Measurements from ENCODE around the gene PPP4R4.
"Not testable (repeated sequence)": the region's sequence is repeated elsewhere in the genome, so short reads cannot be mapped to it uniquely, and the experiment has no call there.

Gene PPP4R4

DNA sequence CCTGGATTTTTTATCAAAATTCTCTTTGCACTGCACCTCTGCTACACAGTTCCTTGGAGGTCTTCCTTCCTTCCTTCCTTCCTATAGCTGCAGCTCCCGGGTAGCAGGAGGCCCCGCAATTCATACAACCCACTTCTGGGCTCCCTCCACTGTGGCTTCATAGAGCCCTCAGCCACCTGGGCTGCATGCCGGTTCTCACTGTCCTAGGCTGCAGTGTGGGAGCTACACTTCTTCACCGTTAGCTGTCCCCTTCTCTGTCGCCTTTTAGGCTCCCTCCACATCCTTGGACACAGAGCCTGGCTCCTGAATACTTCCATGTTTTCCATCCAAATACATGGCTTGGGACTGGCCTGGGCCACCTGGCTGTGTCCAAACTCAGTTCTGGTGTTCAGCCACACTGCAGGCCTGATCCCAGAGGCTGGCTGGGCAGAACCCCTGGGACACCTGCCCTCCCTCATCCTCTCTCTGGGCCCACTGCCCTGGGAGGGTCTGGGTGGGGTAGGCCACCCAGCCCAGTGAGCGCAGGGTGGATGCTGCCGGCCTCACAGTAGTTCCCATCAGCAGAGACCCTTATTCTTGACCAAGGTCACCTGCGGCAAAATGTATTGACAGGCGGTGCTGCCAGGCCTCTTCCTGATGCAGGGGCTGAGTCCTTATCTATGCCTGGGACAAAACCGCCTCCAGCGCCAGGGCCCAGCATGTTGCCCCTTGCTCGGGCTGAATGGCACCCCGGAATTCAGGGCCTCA lies 117.2 kb downstream of the PPP4R4 start:
- no peak for TF ChIP-seq CTCF (IDR thresholded peaks at IDR 0.05; ENCODE audit: low read depth, low read length)
- DNase-seq (ENCODE audit: low read depth, low spot score) = no peak
- H3K4me3 ChIP-seq (ENCODE audit: low read depth, low read length) = no peak overlapping the region
- in situ Hi-C loops (cut with HindIII; ENCODE audit: low sequenced_read_pairs) = no loop called here

DNA sequence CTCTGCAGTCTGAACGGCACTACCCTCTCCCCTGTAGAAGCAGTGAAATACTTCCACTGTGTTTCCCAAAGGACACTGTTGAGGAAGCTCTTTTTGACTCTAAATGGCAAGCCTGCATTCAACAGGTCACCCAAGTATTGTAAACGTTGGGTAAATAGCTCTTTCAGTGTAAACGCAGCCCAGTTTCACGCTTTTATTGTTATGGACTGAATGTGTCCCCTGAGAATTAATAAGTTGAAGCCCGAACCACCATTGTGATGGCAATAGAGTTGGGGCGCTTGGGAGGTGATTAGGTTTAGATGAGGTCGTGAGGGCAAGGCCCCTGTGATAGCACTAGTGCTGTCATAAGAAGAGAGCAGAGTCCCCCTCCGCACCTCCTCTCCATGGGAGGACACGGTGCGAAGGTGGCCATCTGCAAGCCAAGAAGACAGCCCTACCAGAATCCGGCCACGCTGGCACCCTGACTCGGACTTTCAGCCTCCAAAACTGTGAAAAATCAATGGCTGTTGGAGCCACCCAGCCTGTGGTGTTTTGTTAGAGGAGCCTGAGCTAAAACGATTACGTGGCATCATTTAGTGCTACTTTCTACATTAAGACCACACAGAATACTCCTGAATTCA lies 117.9 kb downstream of the PPP4R4 start:
- no peak overlapping the region for H3K4me3 ChIP-seq (ENCODE audit: low read depth, low read length)
- no peak for DNase-seq (ENCODE audit: low read depth, low spot score)
- in situ Hi-C loops (cut with HindIII; ENCODE audit: low sequenced_read_pairs) = no loop called here
- TF ChIP-seq CTCF (IDR thresholded peaks at IDR 0.05; ENCODE audit: low read depth, low read length) = no peak

- in situ Hi-C loops (cut with HindIII; ENCODE audit: low sequenced_read_pairs) = no loop called here
- H3K4me3 ChIP-seq (ENCODE audit: low read depth, low read length) = no peak overlapping the region
- no peak for TF ChIP-seq CTCF (IDR thresholded peaks at IDR 0.05; ENCODE audit: low read depth, low read length)
- no peak for DNase-seq (ENCODE audit: low read depth, low spot score)
Measured at GRCh38 chr14:94292526-94292871, 118.4 kb downstream of the PPP4R4 start.

DNA sequence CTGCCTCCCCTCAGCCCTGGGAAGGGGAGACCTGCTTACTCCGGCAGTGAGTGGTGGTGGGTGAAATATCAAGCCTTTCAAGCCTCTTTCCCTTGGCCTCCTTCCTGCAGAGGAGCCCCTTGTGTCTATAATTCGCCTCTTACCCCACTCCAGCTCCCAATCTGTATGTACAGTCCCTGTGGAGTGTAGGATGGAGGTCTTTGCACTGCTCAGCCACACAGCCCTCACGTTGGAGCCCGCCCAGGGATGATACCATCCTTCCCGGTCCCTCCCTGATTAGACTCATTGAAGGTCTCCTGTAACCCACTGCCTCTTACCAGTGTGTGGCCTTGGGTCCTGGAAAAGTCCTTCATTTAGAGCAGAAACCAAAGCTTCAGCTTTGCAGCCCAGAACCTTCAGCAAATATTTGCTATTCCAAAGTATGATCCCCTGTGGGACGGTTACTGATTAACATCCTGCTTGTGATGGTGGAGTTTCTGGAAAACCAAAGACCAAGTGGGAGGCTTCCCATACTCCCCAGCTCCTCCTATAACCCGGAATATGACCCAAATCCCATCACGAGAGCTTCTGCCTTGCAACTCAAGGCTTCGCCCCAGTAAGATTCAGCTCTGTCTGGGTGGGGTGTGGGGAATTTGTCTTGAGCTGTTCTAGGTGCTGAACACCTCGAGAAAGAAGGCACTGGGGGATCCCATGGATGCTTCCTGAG lies 118.9 kb downstream of the PPP4R4 start, which contains the start of gene SERPINA10:
TSS of gene SERPINA10 (minus strand) at position 397 of the 706 bp plus-strand sequence. CDS start 2,675 bp downstream, outside the sequence.
- in situ Hi-C loops (cut with HindIII; ENCODE audit: low sequenced_read_pairs) = no loop called here
- DNase-seq (ENCODE audit: low read depth, low spot score) = no peak
- no peak for TF ChIP-seq CTCF (IDR thresholded peaks at IDR 0.05; ENCODE audit: low read depth, low read length)
- no peak within 1 kb of the TSS for H3K4me3 ChIP-seq (ENCODE audit: low read depth, low read length)

- no peak for TF ChIP-seq CTCF (IDR thresholded peaks at IDR 0.05; ENCODE audit: low read depth, low read length)
- DNase-seq (ENCODE audit: low read depth, low spot score) = no peak
- no peak overlapping the region for H3K4me3 ChIP-seq (ENCODE audit: low read depth, low read length)
- in situ Hi-C loops (cut with HindIII; ENCODE audit: low sequenced_read_pairs) = no loop called here
Measured at GRCh38 chr14:94293578-94293924, 119.4 kb downstream of the PPP4R4 start.

GRCh38 chr14:94295360-94296180 lies 121.4 kb downstream of the PPP4R4 start:
- TF ChIP-seq CTCF (IDR thresholded peaks at IDR 0.05; ENCODE audit: low read depth, low read length) = no peak
- no peak overlapping the region for H3K4me3 ChIP-seq (ENCODE audit: low read depth, low read length)

DNA sequence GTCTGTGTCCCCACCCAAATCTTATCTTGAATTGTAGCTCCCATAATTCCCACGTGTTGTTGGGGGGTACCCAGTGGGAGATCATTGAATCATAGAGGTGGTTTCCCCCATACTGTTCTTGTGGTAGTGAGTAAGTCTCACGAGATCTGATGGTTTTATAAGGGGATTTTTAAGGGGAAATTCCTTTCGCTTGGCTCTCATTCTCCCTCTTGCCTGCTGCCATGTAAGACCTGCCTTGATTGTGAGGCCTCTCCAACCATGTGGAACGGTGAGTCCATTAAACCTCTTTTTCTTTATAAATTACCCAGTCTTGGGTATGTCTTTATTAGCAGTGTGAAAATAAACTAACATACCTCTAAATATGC lies 122.0 kb downstream of the PPP4R4 start:
- DNase-seq (ENCODE audit: low read depth, low spot score); H3K4me3 ChIP-seq (ENCODE audit: low read depth, low read length); in situ Hi-C loops (cut with HindIII; ENCODE audit: low sequenced_read_pairs): not testable (repeated sequence)

More at GRCh38 chr14:94295360-94296180, 121.4 kb downstream of the PPP4R4 start:
- no peak for DNase-seq (ENCODE audit: low read depth, low spot score)
- in situ Hi-C loops (cut with HindIII; ENCODE audit: low sequenced_read_pairs) = no loop called here
